WERI-Rb-1 (cell line): Measurements from ENCODE around the gene QSER1.

Experiments
- DNase-seq: peaks from one replicate; pipeline ENCODE4 v3.0.0-alpha.2; 2020
- H3K27ac ChIP-seq: fragments of 250-450 bp; sonication (Bioruptor Pico); 2 replicates; pipeline ENCODE4 v1.5.1; 2020; ENCODE audit warnings: mild to moderate bottlenecking, moderate library complexity
- H3K27me3 ChIP-seq: fragments of 250-450 bp; sonication (Bioruptor Pico); 2 replicates; pipeline ENCODE4 v1.5.1; 2021; ENCODE audit warnings: mild to moderate bottlenecking, low read depth, moderate library complexity; ENCODE audit not compliant: insufficient read depth, severe bottlenecking
- H3K36me3 ChIP-seq: fragments of 250-450 bp; sonication (Bioruptor Pico); 2 replicates; pipeline ENCODE4 v1.5.1; 2020; ENCODE audit warnings: mild to moderate bottlenecking, moderate library complexity
- H3K4me3 ChIP-seq: 2 replicates; pipeline ENCODE4 v1.5.1; 2011; ENCODE audit warnings: low read depth, mild to moderate bottlenecking, control low read depth, low read length
- H3K9me3 ChIP-seq: fragments of 250-450 bp; sonication (Bioruptor Pico); 2 replicates; pipeline ENCODE4 v1.5.1; 2021; ENCODE audit warnings: mild to moderate bottlenecking, moderate library complexity; ENCODE audit not compliant: severe bottlenecking
- TF ChIP-seq, protein P1 (sequence below): IDR thresholded peaks from 2 replicates; pipeline ENCODE4 v1.5.1; 2011; ENCODE audit warnings: low read depth, mild to moderate bottlenecking, control low read depth, inconsistent platforms, low read length

The QSER1 gene

DNA sequence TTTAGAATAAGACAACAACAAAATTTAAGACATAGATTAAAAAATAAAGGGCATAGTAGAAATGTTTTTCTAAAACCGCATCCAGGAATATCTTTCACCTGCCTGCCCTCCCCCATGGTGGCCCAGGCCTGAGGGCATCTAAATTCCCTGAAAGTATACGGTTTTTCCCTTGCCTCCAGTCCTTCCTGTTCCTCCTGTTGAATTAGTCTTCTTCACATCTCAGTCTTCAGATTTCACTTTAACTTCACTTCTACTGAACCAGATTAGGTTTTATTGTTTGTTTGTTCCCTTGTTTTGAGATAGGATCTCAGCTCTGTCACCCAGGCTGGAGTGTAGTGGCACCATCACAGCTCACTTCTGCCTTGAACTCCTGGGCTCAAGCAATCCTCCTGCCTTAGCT, 90.0 kb downstream of the QSER1 start:
- DNase-seq: no peak
- TF ChIP-seq, protein P1, sequence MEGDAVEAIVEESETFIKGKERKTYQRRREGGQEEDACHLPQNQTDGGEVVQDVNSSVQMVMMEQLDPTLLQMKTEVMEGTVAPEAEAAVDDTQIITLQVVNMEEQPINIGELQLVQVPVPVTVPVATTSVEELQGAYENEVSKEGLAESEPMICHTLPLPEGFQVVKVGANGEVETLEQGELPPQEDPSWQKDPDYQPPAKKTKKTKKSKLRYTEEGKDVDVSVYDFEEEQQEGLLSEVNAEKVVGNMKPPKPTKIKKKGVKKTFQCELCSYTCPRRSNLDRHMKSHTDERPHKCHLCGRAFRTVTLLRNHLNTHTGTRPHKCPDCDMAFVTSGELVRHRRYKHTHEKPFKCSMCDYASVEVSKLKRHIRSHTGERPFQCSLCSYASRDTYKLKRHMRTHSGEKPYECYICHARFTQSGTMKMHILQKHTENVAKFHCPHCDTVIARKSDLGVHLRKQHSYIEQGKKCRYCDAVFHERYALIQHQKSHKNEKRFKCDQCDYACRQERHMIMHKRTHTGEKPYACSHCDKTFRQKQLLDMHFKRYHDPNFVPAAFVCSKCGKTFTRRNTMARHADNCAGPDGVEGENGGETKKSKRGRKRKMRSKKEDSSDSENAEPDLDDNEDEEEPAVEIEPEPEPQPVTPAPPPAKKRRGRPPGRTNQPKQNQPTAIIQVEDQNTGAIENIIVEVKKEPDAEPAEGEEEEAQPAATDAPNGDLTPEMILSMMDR: no peak

DNA sequence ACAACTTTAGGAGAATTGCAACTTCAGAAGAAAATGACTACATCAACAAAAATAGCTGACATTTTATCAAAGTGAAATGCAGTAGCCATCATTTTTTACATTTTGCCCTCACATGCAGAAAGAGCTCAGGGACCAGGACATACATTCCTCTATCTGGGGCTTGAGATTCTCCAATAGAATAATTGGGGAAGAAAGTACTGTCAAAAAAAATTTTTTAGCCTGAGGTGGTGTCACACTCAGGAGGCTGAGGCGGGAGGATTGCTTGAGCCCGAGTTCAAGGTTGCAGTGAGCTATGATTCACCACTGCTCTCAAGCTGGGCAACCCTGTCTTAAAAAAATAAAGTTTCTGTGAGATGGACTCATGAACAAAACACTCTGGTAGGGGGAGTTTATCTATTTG, 90.9 kb downstream of the QSER1 start:
- Histone ChIP-seq H3K27me3 (no peaks in the 10 kb centered on the region), H3K27ac (no peak overlapping the region), H3K9me3 (no peaks in the 10 kb centered on the region), H3K4me3 (no peak overlapping the region), H3K36me3 (peaks cover 3% of the 10 kb centered on the region; the same call in 1 of the 2 replicates)
- TF ChIP-seq, protein P1: no peak
- DNase-seq: no peak

More for the DNA sequence above, 90.0 kb downstream of the QSER1 start:
- Histone ChIP-seq H3K27me3 (no peaks in the 10 kb centered on the region), H3K36me3 (peaks cover 12% of the 10 kb centered on the region), H3K9me3 (no peaks in the 10 kb centered on the region), H3K27ac (no peak overlapping the region), H3K4me3 (no peak overlapping the region)

- Histone ChIP-seq H3K9me3 (no peaks in the 10 kb centered on the region), H3K27ac (no peak overlapping the region), H3K36me3 (no peaks in the 10 kb centered on the region), H3K4me3 (no peak overlapping the region), H3K27me3 (no peaks in the 10 kb centered on the region)
- DNase-seq: no peak
- TF ChIP-seq, protein P1: no peak
Observed at GRCh38 chr11:32985600-32985999, 93.0 kb downstream of the QSER1 start.

GRCh38 chr11:32987851-32988250, 95.2 kb downstream of the QSER1 start:
- TF ChIP-seq, protein P1: no peak
- H3K4me3 ChIP-seq: no peak overlapping the region
- H3K9me3 ChIP-seq: no peaks in the 10 kb centered on the region
- no peak overlapping the region for H3K27ac ChIP-seq
- no peaks in the 10 kb centered on the region for H3K27me3 ChIP-seq
- no peak for DNase-seq
- H3K36me3 ChIP-seq: no peaks in the 10 kb centered on the region

- H3K27me3 ChIP-seq: no peaks in the 10 kb centered on the region
- H3K9me3 ChIP-seq: no peaks in the 10 kb centered on the region
- DNase-seq: no peak
- TF ChIP-seq, protein P1: no peak
- H3K4me3 ChIP-seq: no peak overlapping the region
- no peaks in the 10 kb centered on the region for H3K36me3 ChIP-seq
- no peak overlapping the region for H3K27ac ChIP-seq
Observed at GRCh38 chr11:32990481-32990880, 97.9 kb downstream of the QSER1 start.

GRCh38 chr11:32991427-32991826, 98.8 kb downstream of the QSER1 start:
- no peak overlapping the region for H3K4me3 ChIP-seq

More at GRCh38 chr11:32991427-32991826, 98.8 kb downstream of the QSER1 start:
- Histone ChIP-seq H3K27ac (no peak overlapping the region), H3K27me3 (no peaks in the 10 kb centered on the region), H3K36me3 (no peaks in the 10 kb centered on the region), H3K9me3 (no peaks in the 10 kb centered on the region)
- TF ChIP-seq, protein P1: no peak
- no peak for DNase-seq
